NT2/D1 (cell line): ENCODE data around the gene NEK10.

Experiments
- SUZ12 ChIP-seq: IDR thresholded peaks from 2 replicates; pipeline ENCODE4 v1.6.1; 2011; ENCODE audit not compliant: insufficient read length, insufficient read depth; ENCODE audit errors: extremely low read depth
- YY1 ChIP-seq: IDR thresholded peaks from 2 replicates; pipeline ENCODE4 v1.6.1; 2011; ENCODE audit not compliant: insufficient read length, insufficient read depth
- ZNF274 ChIP-seq: IDR thresholded peaks from 2 replicates; pipeline ENCODE4 v1.6.1; 2011; ENCODE audit warnings: mild to moderate bottlenecking, low read depth, low read length

DNA sequence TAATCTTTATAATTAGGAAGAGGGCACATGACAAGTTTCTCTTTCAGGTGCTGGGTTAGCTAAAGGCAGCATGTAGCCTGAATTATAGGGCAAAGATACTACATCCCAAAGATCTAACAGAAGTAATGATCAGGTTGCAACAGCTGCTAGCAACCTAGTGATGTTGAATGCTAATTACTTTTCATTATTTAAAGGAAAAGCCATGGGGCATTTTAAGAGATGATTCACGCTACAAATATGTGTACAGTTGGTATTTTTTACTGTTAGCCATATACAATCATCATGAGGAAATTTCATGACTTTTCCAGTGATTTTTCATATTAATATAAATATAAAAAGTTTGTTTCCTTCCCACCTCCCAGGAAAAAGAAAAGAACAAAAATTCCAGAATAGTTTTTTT, 43.0 kb downstream of the NEK10 start:
- TF ChIP-seq ZNF274 (no peak), SUZ12 (no peak), YY1 (no peak)
